Astrocyte (in vitro differentiated cells and primary cell): Measurements from ENCODE around the gene SEMA6A.

Source experiments
- EZH2 ChIP-seq: IDR thresholded peaks from 2 replicates; pipeline ENCODE4 v1.6.1; 2012; ENCODE audit warnings: mild to moderate bottlenecking, low read length, inconsistent platforms; ENCODE audit not compliant: insufficient read depth
- TF ChIP-seq, protein P1 (sequence below): IDR thresholded peaks from 2 replicates; pipeline ENCODE4 v1.5.1; 2011; ENCODE audit warnings: low read depth, mild to moderate bottlenecking, inconsistent platforms, low read length, moderate library complexity; ENCODE audit not compliant: insufficient read depth

DNA sequence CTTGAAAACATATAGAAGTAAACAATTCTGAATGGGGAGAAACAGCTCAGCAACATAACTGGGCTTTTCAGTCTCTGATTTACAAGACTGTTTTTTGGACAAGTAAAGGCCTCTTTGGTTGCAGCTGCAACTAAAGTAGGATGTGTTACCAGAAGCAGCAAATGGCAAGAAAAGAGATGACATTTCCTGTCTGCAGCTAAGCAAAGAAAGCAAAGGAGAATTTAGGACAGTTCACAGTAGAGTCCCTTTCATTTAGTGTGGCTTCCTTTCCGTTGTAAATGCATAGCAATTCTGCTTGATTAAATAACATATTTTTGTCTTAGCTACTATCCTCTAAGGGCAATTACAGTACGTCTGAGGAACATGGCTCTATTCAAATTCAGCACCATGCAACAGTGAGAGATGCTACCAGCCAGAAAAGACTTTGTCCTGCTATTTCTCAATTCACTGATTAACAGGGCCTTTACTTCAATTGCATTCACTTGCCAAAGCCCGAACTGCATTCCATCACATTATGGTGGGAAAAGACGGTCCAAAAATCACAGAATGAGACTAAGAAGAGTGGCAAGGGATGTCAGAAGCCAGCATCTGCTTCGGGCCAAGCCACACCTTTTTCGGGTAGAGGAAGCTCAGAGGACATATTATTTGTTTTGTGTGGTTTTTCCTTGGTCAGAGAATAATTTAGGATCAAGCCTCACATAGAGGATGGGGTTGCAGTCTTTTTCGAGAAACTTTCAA is 107.7 kb downstream of the SEMA6A start:
- TF ChIP-seq, protein P1, sequence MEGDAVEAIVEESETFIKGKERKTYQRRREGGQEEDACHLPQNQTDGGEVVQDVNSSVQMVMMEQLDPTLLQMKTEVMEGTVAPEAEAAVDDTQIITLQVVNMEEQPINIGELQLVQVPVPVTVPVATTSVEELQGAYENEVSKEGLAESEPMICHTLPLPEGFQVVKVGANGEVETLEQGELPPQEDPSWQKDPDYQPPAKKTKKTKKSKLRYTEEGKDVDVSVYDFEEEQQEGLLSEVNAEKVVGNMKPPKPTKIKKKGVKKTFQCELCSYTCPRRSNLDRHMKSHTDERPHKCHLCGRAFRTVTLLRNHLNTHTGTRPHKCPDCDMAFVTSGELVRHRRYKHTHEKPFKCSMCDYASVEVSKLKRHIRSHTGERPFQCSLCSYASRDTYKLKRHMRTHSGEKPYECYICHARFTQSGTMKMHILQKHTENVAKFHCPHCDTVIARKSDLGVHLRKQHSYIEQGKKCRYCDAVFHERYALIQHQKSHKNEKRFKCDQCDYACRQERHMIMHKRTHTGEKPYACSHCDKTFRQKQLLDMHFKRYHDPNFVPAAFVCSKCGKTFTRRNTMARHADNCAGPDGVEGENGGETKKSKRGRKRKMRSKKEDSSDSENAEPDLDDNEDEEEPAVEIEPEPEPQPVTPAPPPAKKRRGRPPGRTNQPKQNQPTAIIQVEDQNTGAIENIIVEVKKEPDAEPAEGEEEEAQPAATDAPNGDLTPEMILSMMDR, result no peak
- no peak for TF ChIP-seq EZH2
